Hepatocyte (in vitro differentiated cells): Measurements from ENCODE around the gene ATG101. TPM values are rescaled to one million over a fixed set of nuclear protein-coding genes. Genes with fewer than 3 reads are reported as not detected.

Source experiments
- DNase-seq: peaks from one replicate; pipeline ENCODE4 v3.0.0-alpha.2; 2016; ENCODE audit warnings: low spot score
- H2AFZ ChIP-seq: fragments of 200-600 bp; sonication (generic); 2 replicates; pipeline ENCODE4 v1.6.0; 2016; ENCODE audit warnings: antibody characterized with exemption, mild to moderate bottlenecking
- H3K27ac ChIP-seq: fragments of 200-600 bp; sonication (generic); 2 replicates; pipeline ENCODE4 v1.5.1; 2016; ENCODE audit warnings: mild to moderate bottlenecking
- H3K27me3 ChIP-seq: fragments of 200-600 bp; sonication (generic); 2 replicates; pipeline ENCODE4 v1.6.1; 2016
- H3K36me3 ChIP-seq: fragments of 200-600 bp; sonication (generic); replicated peaks from 2 replicates; pipeline ENCODE4 v1.5.1; 2016; ENCODE audit warnings: low read depth; ENCODE audit not compliant: insufficient read depth
- H3K4me1 ChIP-seq: fragments of 200-600 bp; sonication (generic); 2 replicates; pipeline ENCODE4 v1.5.1; 2016; ENCODE audit warnings: mild to moderate bottlenecking, moderate library complexity; ENCODE audit not compliant: insufficient read depth
- H3K4me2 ChIP-seq: fragments of 200-600 bp; sonication (generic); 2 replicates; pipeline ENCODE4 v1.6.0; 2016
- H3K4me3 ChIP-seq: fragments of 200-600 bp; sonication (generic); 2 replicates; pipeline ENCODE4 v1.5.1; 2016; ENCODE audit warnings: mild to moderate bottlenecking
- H3K79me2 ChIP-seq: fragments of 200-600 bp; sonication (generic); 2 replicates; pipeline ENCODE4 v1.6.0; 2017; ENCODE audit warnings: mild to moderate bottlenecking
- H3K9me2 ChIP-seq: fragments of 200-600 bp; sonication (generic); replicated peaks from 2 replicates; pipeline ENCODE4 v1.6.0; 2017; ENCODE audit warnings: mild to moderate bottlenecking; ENCODE audit not compliant: insufficient read depth
- H3K9me3 ChIP-seq: fragments of 200-600 bp; sonication (generic); 2 replicates; pipeline ENCODE4 v1.5.1; 2016; ENCODE audit warnings: low read depth, mild to moderate bottlenecking
- H4K20me1 ChIP-seq: fragments of 200-600 bp; sonication (generic); 2 replicates; pipeline ENCODE4 v1.6.0; 2016; ENCODE audit warnings: mild to moderate bottlenecking; ENCODE audit not compliant: insufficient read depth, poor library complexity, severe bottlenecking
- EZH2 ChIP-seq: fragments of 200-600 bp; sonication (generic); IDR thresholded peaks from 2 replicates; pipeline ENCODE4 v1.6.1; 2016; ENCODE audit warnings: antibody characterized with exemption, mild to moderate bottlenecking, borderline replicate concordance
- EZH2phosphoT487 ChIP-seq: fragments of 200-600 bp; sonication (generic); IDR thresholded peaks from one replicate; pipeline ENCODE4 v1.6.1; 2018; ENCODE audit warnings: antibody characterized with exemption, mild to moderate bottlenecking, low read depth, moderate library complexity; ENCODE audit not compliant: unreplicated experiment, severe bottlenecking
- WGBS: methylation state at CpG from one replicate; pipeline ENCODE4 v1.1.6; 2016; ENCODE audit warnings: low lambda C conversion rate; ENCODE audit errors: missing lambda C conversion rate; 5-methylcytosine and 5-hydroxymethylcytosine counted together
- polyA plus RNA-seq: library from polyadenylated mRNA; unstranded; fragments of >200 nt; fragmentation: Nextera tagmentation; extraction: Ambion mirVana; gene quantifications from 2 replicates; pipeline ENCODE4 v1.2.1, GENCODE V29; 2016
- total RNA-seq: library from RNA; depleted of rRNA; stranded (reverse); fragments of >200 nt; gene quantifications from 2 replicates; pipeline ENCODE4 v1.2.3, GENCODE V29; 2014
- TF ChIP-seq, protein P1 (sequence below): fragments of 200-600 bp; sonication (generic); IDR thresholded peaks from 2 replicates; pipeline ENCODE4 v1.5.1; 2016; ENCODE audit warnings: antibody characterized with exemption, mild to moderate bottlenecking; ENCODE audit not compliant: poor library complexity

ATG101 gene
- total and polyA plus RNA-seq, 2 experiments from 2014 or later: 57.7 to 61.6 TPM

DNA sequence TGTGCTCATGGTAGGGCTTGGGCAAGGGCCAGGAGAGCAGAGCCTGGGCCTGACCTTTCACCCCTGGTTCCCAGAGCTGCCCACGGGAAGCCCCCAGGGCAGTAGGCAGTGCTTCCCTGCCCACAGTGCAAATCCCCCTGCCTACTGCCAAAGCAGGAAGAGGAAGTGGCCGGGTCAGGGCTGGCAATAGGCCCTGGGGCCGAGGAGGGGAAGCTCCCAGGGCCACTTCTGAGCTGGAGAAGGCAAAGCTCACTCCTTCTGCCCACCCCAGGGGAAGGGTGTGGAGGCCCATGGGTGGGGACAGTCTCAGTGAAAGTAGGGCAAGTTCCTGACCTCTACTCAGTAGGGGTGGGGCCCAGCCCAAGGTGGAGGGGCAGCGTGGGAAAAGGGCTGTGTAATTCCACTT is 24.0 kb upstream of the ATG101 start:
- H3K4me3 ChIP-seq: no peak overlapping the region
- peaks cover 8% of the 10 kb centered on the region for H3K4me1 ChIP-seq
- DNase-seq: no peak
- H3K9me3 ChIP-seq: no peaks in the 10 kb centered on the region
- no peak overlapping the region for H2AFZ ChIP-seq
- H3K4me2 ChIP-seq: no peak overlapping the region
- H4K20me1 ChIP-seq: no peaks in the 10 kb centered on the region
- no peaks in the 10 kb centered on the region for H3K27me3 ChIP-seq
- no peak overlapping the region for H3K27ac ChIP-seq
- H3K36me3 ChIP-seq: no peaks in the 10 kb centered on the region
- no peaks in the 10 kb centered on the region for H3K9me2 ChIP-seq
- WGBS: 83% methylated on average over 4 of the region's 4 CpGs
- no peaks in the 10 kb centered on the region for H3K79me2 ChIP-seq
- TF ChIP-seq, protein P1, sequence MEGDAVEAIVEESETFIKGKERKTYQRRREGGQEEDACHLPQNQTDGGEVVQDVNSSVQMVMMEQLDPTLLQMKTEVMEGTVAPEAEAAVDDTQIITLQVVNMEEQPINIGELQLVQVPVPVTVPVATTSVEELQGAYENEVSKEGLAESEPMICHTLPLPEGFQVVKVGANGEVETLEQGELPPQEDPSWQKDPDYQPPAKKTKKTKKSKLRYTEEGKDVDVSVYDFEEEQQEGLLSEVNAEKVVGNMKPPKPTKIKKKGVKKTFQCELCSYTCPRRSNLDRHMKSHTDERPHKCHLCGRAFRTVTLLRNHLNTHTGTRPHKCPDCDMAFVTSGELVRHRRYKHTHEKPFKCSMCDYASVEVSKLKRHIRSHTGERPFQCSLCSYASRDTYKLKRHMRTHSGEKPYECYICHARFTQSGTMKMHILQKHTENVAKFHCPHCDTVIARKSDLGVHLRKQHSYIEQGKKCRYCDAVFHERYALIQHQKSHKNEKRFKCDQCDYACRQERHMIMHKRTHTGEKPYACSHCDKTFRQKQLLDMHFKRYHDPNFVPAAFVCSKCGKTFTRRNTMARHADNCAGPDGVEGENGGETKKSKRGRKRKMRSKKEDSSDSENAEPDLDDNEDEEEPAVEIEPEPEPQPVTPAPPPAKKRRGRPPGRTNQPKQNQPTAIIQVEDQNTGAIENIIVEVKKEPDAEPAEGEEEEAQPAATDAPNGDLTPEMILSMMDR: no peak
- no peak for TF ChIP-seq EZH2
- TF ChIP-seq EZH2phosphoT487: no peak

DNA sequence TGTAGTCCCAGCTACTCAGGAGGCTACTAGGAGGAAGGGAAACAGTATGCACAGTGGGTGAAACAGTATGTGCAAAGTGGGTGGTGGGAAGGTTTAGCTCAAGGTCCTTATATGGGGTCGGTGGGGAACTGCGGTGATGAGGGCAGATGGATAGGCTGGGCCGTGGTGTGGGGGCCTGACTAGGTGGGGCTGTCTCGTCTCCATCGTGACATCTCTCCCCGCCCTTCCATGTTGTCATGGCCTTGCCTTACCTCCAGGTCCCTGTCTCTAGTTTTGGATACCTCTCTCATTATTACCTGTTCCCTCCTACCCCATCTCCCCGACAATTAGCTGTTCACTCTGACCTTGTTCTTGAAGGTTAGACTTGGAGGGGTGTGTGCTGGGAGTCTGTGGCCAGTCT is 22.9 kb upstream of the ATG101 start:
- no peak overlapping the region for H3K4me3 ChIP-seq
- WGBS: 98% methylated on average over 7 of the region's 7 CpGs
- no peaks in the 10 kb centered on the region for H3K9me3 ChIP-seq
- H3K27ac ChIP-seq: no peak overlapping the region
- no peak for TF ChIP-seq EZH2
- TF ChIP-seq EZH2phosphoT487: no peak
- TF ChIP-seq, protein P1: no peak
- H3K4me1 ChIP-seq: peaks cover 8% of the 10 kb centered on the region
- H3K79me2 ChIP-seq: no peaks in the 10 kb centered on the region
- H4K20me1 ChIP-seq: no peaks in the 10 kb centered on the region
- H3K36me3 ChIP-seq: no peaks in the 10 kb centered on the region
- H3K9me2 ChIP-seq: no peaks in the 10 kb centered on the region
- no peak overlapping the region for H3K4me2 ChIP-seq
- no peak for DNase-seq
- H2AFZ ChIP-seq: no peak overlapping the region
- H3K27me3 ChIP-seq: no peaks in the 10 kb centered on the region

DNA sequence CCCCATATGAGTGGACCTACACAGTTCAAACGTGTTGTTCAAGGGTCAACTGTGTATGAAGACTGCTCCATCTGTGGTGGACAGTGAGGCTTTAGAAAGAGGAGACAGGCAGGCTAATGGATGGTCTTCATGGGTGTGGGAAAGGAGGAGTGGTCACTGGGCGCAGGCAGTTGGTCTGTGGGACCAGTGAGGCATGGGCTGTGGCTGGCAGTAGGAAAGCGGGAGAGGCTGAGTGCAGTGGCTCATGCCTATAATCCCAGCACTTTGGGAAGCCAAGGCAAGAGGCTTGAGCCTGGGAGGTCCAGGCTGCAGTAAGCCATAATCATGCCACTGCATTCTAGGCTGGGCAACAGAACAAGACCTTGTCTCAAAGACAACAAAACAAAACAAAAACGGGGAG is 20.5 kb upstream of the ATG101 start:
- DNase-seq: no peak
- Histone ChIP-seq H3K27me3 (no peaks in the 10 kb centered on the region), H3K9me2 (no peaks in the 10 kb centered on the region), H3K27ac (no peak overlapping the region), H3K4me1 (peaks cover 8% of the 10 kb centered on the region), H4K20me1 (peaks cover 7% of the 10 kb centered on the region), H3K9me3 (no peaks in the 10 kb centered on the region), H2AFZ (no peak overlapping the region), H3K36me3 (no peaks in the 10 kb centered on the region), H3K79me2 (no peaks in the 10 kb centered on the region), H3K4me3 (no peak overlapping the region), H3K4me2 (no peak overlapping the region)
- TF ChIP-seq, protein P1: no peak
- no peak for TF ChIP-seq EZH2
- TF ChIP-seq EZH2phosphoT487: no peak
- WGBS: 83% methylated on average over 4 of the region's 4 CpGs

DNA sequence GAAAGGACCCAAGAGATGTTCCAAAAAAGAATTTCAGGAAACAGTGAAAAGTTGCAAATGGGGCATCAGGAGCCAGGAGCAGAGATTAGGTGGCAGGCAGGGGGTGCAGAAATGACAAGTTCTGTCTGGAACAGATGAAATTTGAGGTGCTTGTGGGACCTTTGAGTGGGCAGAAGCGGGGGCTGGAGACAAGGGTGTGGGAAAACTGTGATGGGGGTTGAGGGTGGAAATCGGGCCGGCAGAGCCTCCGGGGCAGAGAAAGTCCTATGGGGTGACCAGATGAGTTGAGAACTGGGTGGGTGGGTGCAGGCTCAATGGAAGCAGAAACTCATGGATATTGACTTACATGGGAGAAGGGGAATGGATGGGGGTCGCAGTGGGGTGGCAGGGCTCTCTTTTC is 20.1 kb upstream of the ATG101 start:
- no peaks in the 10 kb centered on the region for H3K9me3 ChIP-seq
- no peak for DNase-seq
- no peaks in the 10 kb centered on the region for H3K27me3 ChIP-seq
- WGBS: 90% methylated on average over 3 of the region's 5 CpGs
- H3K9me2 ChIP-seq: no peaks in the 10 kb centered on the region
- H3K27ac ChIP-seq: no peak overlapping the region
- no peaks in the 10 kb centered on the region for H3K79me2 ChIP-seq
- peak overlapping the region; percentile 81 for H3K4me2 ChIP-seq
- peaks cover 7% of the 10 kb centered on the region for H4K20me1 ChIP-seq
- H3K4me1 ChIP-seq: peaks cover 8% of the 10 kb centered on the region
- H3K36me3 ChIP-seq: no peaks in the 10 kb centered on the region
- TF ChIP-seq, protein P1: no peak
- TF ChIP-seq EZH2 (no peak), EZH2phosphoT487 (no peak)
- H2AFZ ChIP-seq: no peak overlapping the region
- H3K4me3 ChIP-seq: no peak overlapping the region
